ACC112 (cell line): ENCODE results near the gene RCOR1.

ENCODE experiments used
- H2AFZ ChIP-seq: fragments of 200-600 bp; sonication (generic); one replicate; pipeline ENCODE4 v1.6.0; 2017; ENCODE audit warnings: antibody characterized with exemption, low read length; ENCODE audit not compliant: unreplicated experiment
- H3K27ac ChIP-seq: fragments of 200-600 bp; sonication (generic); 2 replicates; pipeline ENCODE4 v1.5.1; 2014; ENCODE audit warnings: low read depth, mild to moderate bottlenecking, antibody characterized with exemption, low read length, moderate library complexity
- H3K27me3 ChIP-seq: fragments of 200-600 bp; sonication (generic); 2 replicates; pipeline ENCODE4 v1.6.1; 2014; ENCODE audit warnings: mild to moderate bottlenecking, antibody characterized with exemption, low read length, moderate library complexity, mixed read lengths; ENCODE audit not compliant: insufficient read depth
- H3K36me3 ChIP-seq: fragments of 200-600 bp; sonication (generic); 2 replicates; pipeline ENCODE4 v1.6.1; 2016; ENCODE audit warnings: mild to moderate bottlenecking, antibody characterized with exemption, low read length, moderate library complexity, mixed read lengths; ENCODE audit not compliant: insufficient read depth
- H3K4me1 ChIP-seq: fragments of 200-600 bp; sonication (generic); one replicate; pipeline ENCODE4 v1.6.1; 2016; ENCODE audit warnings: low read length, mixed read lengths; ENCODE audit not compliant: insufficient read depth, unreplicated experiment, control insufficient read depth
- H3K4me3 ChIP-seq: fragments of 200-600 bp; sonication (generic); 2 replicates; pipeline ENCODE4 v1.5.1; 2014; ENCODE audit warnings: mild to moderate bottlenecking, low read depth, low read length
- H3K79me2 ChIP-seq: fragments of 200-600 bp; sonication (generic); one replicate; pipeline ENCODE4 v1.6.0; 2016; ENCODE audit warnings: low read length; ENCODE audit not compliant: control insufficient read depth, unreplicated experiment, insufficient read depth

RCOR1 gene

GRCh38 chr14:102662636-102663430, 70.4 kb downstream of the RCOR1 start:
- Histone ChIP-seq H3K27ac (no peak overlapping the region), H3K4me3 (no peak overlapping the region), H3K27me3 (no peaks in the 10 kb centered on the region), H2AFZ (no peak overlapping the region), H3K4me1 (peaks cover 25% of the 10 kb centered on the region), H3K79me2 (peaks cover 87% of the 10 kb centered on the region), H3K36me3 (no peaks in the 10 kb centered on the region)

GRCh38 chr14:102663440-102663839, 71.0 kb downstream of the RCOR1 start:
- Histone ChIP-seq H3K36me3 (no peaks in the 10 kb centered on the region), H3K4me1 (peaks cover 25% of the 10 kb centered on the region), H2AFZ (no peak overlapping the region), H3K27me3 (no peaks in the 10 kb centered on the region), H3K27ac (no peak overlapping the region), H3K4me3 (no peak overlapping the region), H3K79me2 (peaks cover 86% of the 10 kb centered on the region)

GRCh38 chr14:102665621-102666020, 73.2 kb downstream of the RCOR1 start:
- H3K79me2 ChIP-seq: peaks cover 73% of the 10 kb centered on the region
- no peaks in the 10 kb centered on the region for H3K36me3 ChIP-seq
- peaks cover 8% of the 10 kb centered on the region for H3K4me1 ChIP-seq
- no peak overlapping the region for H2AFZ ChIP-seq
- H3K27me3 ChIP-seq: no peaks in the 10 kb centered on the region
- no peak overlapping the region for H3K4me3 ChIP-seq
- H3K27ac ChIP-seq: no peak overlapping the region

- Histone ChIP-seq H3K36me3 (no peaks in the 10 kb centered on the region), H2AFZ (no peak overlapping the region), H3K79me2 (peaks cover 69% of the 10 kb centered on the region)
Observed at GRCh38 chr14:102666635-102667034, 74.2 kb downstream of the RCOR1 start.

GRCh38 chr14:102667703-102668102, 75.3 kb downstream of the RCOR1 start:
- Histone ChIP-seq H3K27ac (no peak overlapping the region), H3K27me3 (no peaks in the 10 kb centered on the region), H3K4me1 (peaks cover 8% of the 10 kb centered on the region), H2AFZ (no peak overlapping the region), H3K79me2 (peaks cover 64% of the 10 kb centered on the region), H3K36me3 (no peaks in the 10 kb centered on the region), H3K4me3 (no peak overlapping the region)

More at GRCh38 chr14:102666635-102667034, 74.2 kb downstream of the RCOR1 start:
- peaks cover 8% of the 10 kb centered on the region for H3K4me1 ChIP-seq
- H3K4me3 ChIP-seq: no peak overlapping the region
- H3K27me3 ChIP-seq: no peaks in the 10 kb centered on the region
- H3K27ac ChIP-seq: no peak overlapping the region

- Histone ChIP-seq H3K27ac (no peak overlapping the region), H3K36me3 (no peaks in the 10 kb centered on the region), H3K79me2 (peaks cover 59% of the 10 kb centered on the region), H3K27me3 (no peaks in the 10 kb centered on the region), H3K4me1 (peaks cover 8% of the 10 kb centered on the region), H2AFZ (no peak overlapping the region), H3K4me3 (no peak overlapping the region)
Observed at GRCh38 chr14:102668291-102668873, 75.9 kb downstream of the RCOR1 start.

- H2AFZ ChIP-seq: no peak overlapping the region
- H3K27me3 ChIP-seq: no peaks in the 10 kb centered on the region
- H3K79me2 ChIP-seq: peaks cover 47% of the 10 kb centered on the region
Observed at GRCh38 chr14:102671410-102671809, 79.0 kb downstream of the RCOR1 start.

GRCh38 chr14:102672410-102672960, 80.0 kb downstream of the RCOR1 start:
- no peaks in the 10 kb centered on the region for H3K36me3 ChIP-seq
- no peaks in the 10 kb centered on the region for H3K27me3 ChIP-seq
- no peak overlapping the region for H2AFZ ChIP-seq
- no peaks in the 10 kb centered on the region for H3K4me1 ChIP-seq
- H3K79me2 ChIP-seq: peaks cover 41% of the 10 kb centered on the region
- no peak overlapping the region for H3K27ac ChIP-seq
- no peak overlapping the region for H3K4me3 ChIP-seq

More at GRCh38 chr14:102671410-102671809, 79.0 kb downstream of the RCOR1 start:
- H3K4me3 ChIP-seq: no peak overlapping the region
- no peaks in the 10 kb centered on the region for H3K36me3 ChIP-seq
- no peaks in the 10 kb centered on the region for H3K4me1 ChIP-seq
- H3K27ac ChIP-seq: no peak overlapping the region

- no peak overlapping the region for H3K27ac ChIP-seq
- peaks cover 32% of the 10 kb centered on the region for H3K79me2 ChIP-seq
- no peak overlapping the region for H3K4me3 ChIP-seq
- no peak overlapping the region for H2AFZ ChIP-seq
- no peaks in the 10 kb centered on the region for H3K27me3 ChIP-seq
- no peaks in the 10 kb centered on the region for H3K36me3 ChIP-seq
- H3K4me1 ChIP-seq: no peaks in the 10 kb centered on the region
Observed at GRCh38 chr14:102675396-102675795, 82.9 kb downstream of the RCOR1 start.

- no peak overlapping the region for H3K27ac ChIP-seq
- no peaks in the 10 kb centered on the region for H3K27me3 ChIP-seq
- H3K4me1 ChIP-seq: no peaks in the 10 kb centered on the region
- no peak overlapping the region for H2AFZ ChIP-seq
- peaks cover 21% of the 10 kb centered on the region for H3K79me2 ChIP-seq
- no peaks in the 10 kb centered on the region for H3K36me3 ChIP-seq
- no peak overlapping the region for H3K4me3 ChIP-seq
Observed at GRCh38 chr14:102678394-102678793, 85.9 kb downstream of the RCOR1 start.
